Measurements from ENCODE around the gene PIK3R1.
A peak's percentile ranks its signal among the peaks of the same experiment; 100 is the strongest.

PIK3R1 gene

GRCh38 chr5:68215208-68215897 lies at the start of gene PIK3R1:
Gene PIK3R1, plus strand, starts transcription at chr5:68215756. Its CDS starts 10,920 bp downstream, at chr5:68226676.
- peak; percentile 80 to 90 for DNase-seq

- no peak for DNase-seq
Measured at GRCh38 chr5:68167195-68167651, 48.3 kb upstream of the PIK3R1 start.

- DNase-seq, result no peak
Measured at GRCh38 chr5:68169903-68170302, 45.7 kb upstream of the PIK3R1 start.

- no peak for DNase-seq
Measured at GRCh38 chr5:68170826-68171558, 44.6 kb upstream of the PIK3R1 start.

- no peak for DNase-seq
Measured at GRCh38 chr5:68172314-68172713, 43.2 kb upstream of the PIK3R1 start.

GRCh38 chr5:68173007-68173406 lies 42.5 kb upstream of the PIK3R1 start:
- DNase-seq, result no peak

GRCh38 chr5:68176253-68176652 lies 39.3 kb upstream of the PIK3R1 start:
- DNase-seq, result no peak

GRCh38 chr5:68176802-68177479 lies 38.6 kb upstream of the PIK3R1 start:
- no peak for DNase-seq

- no peak for DNase-seq
Measured at GRCh38 chr5:68177676-68178075, 37.9 kb upstream of the PIK3R1 start.

- no peak for DNase-seq
Measured at GRCh38 chr5:68178579-68178978, 37.0 kb upstream of the PIK3R1 start.

GRCh38 chr5:68180121-68181038 lies 35.2 kb upstream of the PIK3R1 start:
- no peak for DNase-seq

GRCh38 chr5:68181039-68181599 lies 34.4 kb upstream of the PIK3R1 start:
- no peak for DNase-seq

- DNase-seq, result no peak
Measured at GRCh38 chr5:68182094-68182493, 33.5 kb upstream of the PIK3R1 start.

- DNase-seq, result no peak
Measured at GRCh38 chr5:68182534-68182933, 33.0 kb upstream of the PIK3R1 start.

- DNase-seq, result no peak
Measured at GRCh38 chr5:68187268-68188055, 28.1 kb upstream of the PIK3R1 start.

GRCh38 chr5:68189171-68189570 lies 26.4 kb upstream of the PIK3R1 start:
- DNase-seq, result no peak

GRCh38 chr5:68189613-68190012 lies 25.9 kb upstream of the PIK3R1 start:
- DNase-seq, result no peak

GRCh38 chr5:68190619-68191018 lies 24.9 kb upstream of the PIK3R1 start:
- no peak for DNase-seq

- no peak for DNase-seq
Measured at GRCh38 chr5:68191083-68191791, 24.3 kb upstream of the PIK3R1 start.

- no peak for DNase-seq
Measured at GRCh38 chr5:68192679-68193060, 22.9 kb upstream of the PIK3R1 start.

- no peak for DNase-seq
Measured at GRCh38 chr5:68193481-68194036, 22.0 kb upstream of the PIK3R1 start.
